Stimulated activated CD4-positive, alpha-beta T cell treated with anti-CD3 and anti-CD28 coated beads, TNF-alpha, amount 100 ng/mL, for 24 hours (primary cell): ENCODE results near the gene IPO13.

Experiments
- DNase-seq, 3 experiments: peaks; one replicate each; pipeline ENCODE4 v3.0.0-alpha.2; 2020; ENCODE audit warnings: low read depth in 3 of 3

Gene IPO13

GRCh38 chr1:43930168-43930948 lies 16.4 kb upstream of the IPO13 start:
- DNase-seq: no peak

- no peak for DNase-seq
Observed at GRCh38 chr1:43930949-43931275, 15.8 kb upstream of the IPO13 start.

- no peak for DNase-seq
Observed at GRCh38 chr1:43931711-43932660, 14.8 kb upstream of the IPO13 start.

GRCh38 chr1:43932786-43933385 lies 13.9 kb upstream of the IPO13 start:
- DNase-seq: no peak

- no peak for DNase-seq
Observed at GRCh38 chr1:43933386-43934100, 13.2 kb upstream of the IPO13 start, which contains the start of gene ARTN. TSS of gene ARTN (plus strand) at chr1:43933801. CDS start at chr1:43935657, 1,856 bp downstream.

GRCh38 chr1:43934101-43934985 lies 12.4 kb upstream of the IPO13 start:
- peak in 1 of 3 experiments; percentile 56 for DNase-seq

GRCh38 chr1:43934986-43935324 lies 11.8 kb upstream of the IPO13 start:
- no peak for DNase-seq

GRCh38 chr1:43935711-43936427 lies 10.9 kb upstream of the IPO13 start:
- DNase-seq: no peak

- DNase-seq: peak in 1 of 3 experiments; percentile 26
Observed at GRCh38 chr1:43936431-43937151, 10.2 kb upstream of the IPO13 start.

- no peak for DNase-seq
Observed at GRCh38 chr1:43937179-43937865, 9.4 kb upstream of the IPO13 start.

- DNase-seq: no peak
Observed at GRCh38 chr1:43938383-43938782, 8.4 kb upstream of the IPO13 start.

- no peak for DNase-seq
Observed at GRCh38 chr1:43938892-43939587, 7.7 kb upstream of the IPO13 start.

GRCh38 chr1:43942411-43942810 lies 4.3 kb upstream of the IPO13 start:
- no peak for DNase-seq

- no peak for DNase-seq
Observed at GRCh38 chr1:43944860-43945259, 1.9 kb upstream of the IPO13 start.

- DNase-seq: no peak
Observed at GRCh38 chr1:43945674-43946235, 995 bp upstream of the IPO13 start.

- no peak for DNase-seq
Observed at GRCh38 chr1:43947061-43947873, 517 bp downstream of the IPO13 start.

- no peak for DNase-seq
Observed at GRCh38 chr1:43947874-43948437, 1.2 kb downstream of the IPO13 start.
